Astrocyte of the cerebellum (primary cell): ENCODE results near the gene MRPL14.

Experiments
- DNase-seq: peaks from one replicate; pipeline ENCODE4 v3.0.0-alpha.2; 2011; ENCODE audit warnings: low read depth
- H3K4me3 ChIP-seq: 2 replicates; pipeline ENCODE4 v1.5.1; 2011; ENCODE audit warnings: mild to moderate bottlenecking, low read depth, low read length, moderate library complexity
- CTCF ChIP-seq: IDR thresholded peaks from 2 replicates; pipeline ENCODE4 v1.5.1; 2012; ENCODE audit warnings: low read length, low read depth, moderate library complexity, mild to moderate bottlenecking; ENCODE audit errors: missing control alignments
- in situ Hi-C: cut with HindIII; loops from 2 replicates; pipeline ENCODE4 v1.10.0; 2017; ENCODE audit warnings: low sequenced_read_pairs

Gene MRPL14

GRCh38 chr6:44127186-44128019, at the start of gene MRPL14, which contains the start of gene TMEM63B:
TSS of gene MRPL14 (minus strand) at chr6:44127452. CDS start at chr6:44116611, 10,841 bp downstream.
TSS of gene TMEM63B (plus strand) at chr6:44127554. CDS start at chr6:44134585, 7,031 bp downstream.
- DNase-seq = peak; percentile 54
- in situ Hi-C loops = no loop called here
- peak within 1 kb of the TSS; percentile 83 for H3K4me3 ChIP-seq
- no peak for TF ChIP-seq CTCF

- TF ChIP-seq CTCF = no peak
- DNase-seq = no peak
- H3K4me3 ChIP-seq = no peak overlapping the region
- in situ Hi-C loops = no loop called here
These were observed 49.0 kb upstream of the MRPL14 start for GRCh38 chr6:44176130-44176761.

- in situ Hi-C loops = no loop called here
- no peak overlapping the region for H3K4me3 ChIP-seq
- DNase-seq = peak; percentile 53
- peak; percentile 95 for TF ChIP-seq CTCF
These were observed 45.7 kb upstream of the MRPL14 start for GRCh38 chr6:44172731-44173500.

GRCh38 chr6:44171899-44172546, 44.8 kb upstream of the MRPL14 start:
- no peak overlapping the region for H3K4me3 ChIP-seq

GRCh38 chr6:44169886-44170570, 42.8 kb upstream of the MRPL14 start:
- no peak overlapping the region for H3K4me3 ChIP-seq
- TF ChIP-seq CTCF = no peak
- in situ Hi-C loops = no loop called here
- DNase-seq = no peak

More at GRCh38 chr6:44171899-44172546, 44.8 kb upstream of the MRPL14 start:
- in situ Hi-C loops = no loop called here
- no peak for DNase-seq
- no peak for TF ChIP-seq CTCF
